ENCODE data around the gene CLRN1. TPM values are rescaled to one million over a fixed set of nuclear protein-coding genes. Genes with fewer than 3 reads are reported as not detected.
"Not testable (repeated sequence)": the region's sequence is repeated elsewhere in the genome, so short reads cannot be mapped to it uniquely, and the experiment has no call there.

CLRN1 gene, protein sequence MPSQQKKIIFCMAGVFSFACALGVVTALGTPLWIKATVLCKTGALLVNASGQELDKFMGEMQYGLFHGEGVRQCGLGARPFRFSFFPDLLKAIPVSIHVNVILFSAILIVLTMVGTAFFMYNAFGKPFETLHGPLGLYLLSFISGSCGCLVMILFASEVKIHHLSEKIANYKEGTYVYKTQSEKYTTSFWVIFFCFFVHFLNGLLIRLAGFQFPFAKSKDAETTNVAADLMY
- total RNA-seq, result not detected in 2 replicates

DNA sequence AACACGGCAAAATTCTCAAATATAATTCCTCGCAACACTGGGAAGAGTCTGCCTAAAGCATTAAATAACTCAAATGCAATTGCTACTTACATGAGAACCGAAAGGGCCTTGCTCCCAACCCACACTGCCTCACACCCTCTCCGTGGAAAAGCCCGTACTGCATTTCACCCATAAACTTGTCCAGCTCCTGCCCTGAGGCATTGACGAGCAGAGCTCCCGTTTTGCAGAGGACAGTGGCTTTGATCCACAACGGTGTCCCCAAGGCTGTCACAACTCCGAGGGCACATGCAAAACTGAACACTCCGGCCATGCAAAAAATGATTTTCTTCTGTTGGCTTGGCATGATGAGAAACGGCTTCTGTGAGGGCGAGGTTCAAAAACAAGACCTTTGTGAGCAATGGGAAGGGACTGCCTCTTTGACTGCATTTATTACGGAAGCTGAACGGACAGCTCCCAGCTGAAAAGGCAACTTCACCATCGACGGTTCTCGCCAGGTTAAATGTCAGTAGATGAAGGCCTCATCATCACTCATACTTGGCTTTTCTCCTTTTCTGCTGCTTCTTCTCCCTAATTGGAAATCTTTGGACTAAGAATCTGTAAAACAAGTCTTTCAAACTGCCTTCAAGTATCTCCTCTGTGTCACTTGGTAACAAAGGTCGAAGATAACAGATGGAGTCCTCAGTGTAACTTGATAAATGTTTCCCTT lies at the start of gene CLRN1:
Gene CLRN1, minus strand, starts transcription at position 362 of the 706 bp plus-strand sequence. Its CDS starts 19 bp downstream, at position 343.
- DNase-seq, result no peak

DNA sequence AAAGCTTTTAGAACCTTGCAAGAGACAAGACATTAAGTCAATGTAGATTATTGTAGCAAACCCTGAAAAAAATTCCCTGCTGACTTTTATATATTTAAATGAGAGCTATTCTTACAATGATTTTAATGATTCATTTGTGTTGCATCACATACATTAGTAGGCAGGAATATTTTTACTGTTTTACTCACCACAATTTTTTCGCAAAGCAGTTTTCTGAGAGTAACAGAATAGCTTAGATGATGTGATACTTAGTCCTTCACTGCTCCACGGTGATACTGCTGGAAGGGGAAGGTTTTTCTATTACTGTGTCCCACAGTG lies 43.9 kb upstream of the CLRN1 start:
- no peak for DNase-seq

DNA sequence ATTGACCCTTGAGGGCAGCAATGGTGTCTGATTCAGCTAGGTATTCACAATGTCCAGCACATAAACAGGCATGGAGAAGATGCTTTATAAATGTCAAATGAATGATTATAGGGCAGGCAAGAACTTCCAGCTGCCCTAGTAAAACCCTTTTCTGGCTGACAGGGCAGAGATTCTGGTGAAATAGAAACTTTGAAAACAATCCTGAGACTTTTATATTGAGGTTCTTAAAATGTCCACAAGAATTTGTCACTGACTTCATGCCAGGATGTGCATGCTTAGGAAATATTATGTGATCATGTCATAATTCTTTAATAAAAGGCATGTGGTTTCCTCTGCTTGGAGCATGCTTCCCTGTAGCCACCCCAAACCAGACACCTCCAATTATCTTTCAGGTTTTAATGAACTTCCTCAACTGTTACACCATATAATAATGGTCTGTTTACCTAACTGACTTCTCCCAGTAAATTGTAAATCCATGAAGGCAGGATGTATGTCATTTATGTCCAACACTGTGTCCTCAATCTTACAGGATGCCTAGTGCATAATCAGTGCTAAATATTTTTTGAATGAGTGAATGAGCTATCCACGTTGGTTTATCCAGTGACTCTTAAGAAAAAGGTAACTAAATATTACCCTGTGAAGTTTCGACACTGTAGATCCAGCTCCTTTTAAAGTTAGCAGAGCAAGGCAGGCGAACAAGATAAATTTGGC lies 43.4 kb upstream of the CLRN1 start:
- DNase-seq, result no peak

DNA sequence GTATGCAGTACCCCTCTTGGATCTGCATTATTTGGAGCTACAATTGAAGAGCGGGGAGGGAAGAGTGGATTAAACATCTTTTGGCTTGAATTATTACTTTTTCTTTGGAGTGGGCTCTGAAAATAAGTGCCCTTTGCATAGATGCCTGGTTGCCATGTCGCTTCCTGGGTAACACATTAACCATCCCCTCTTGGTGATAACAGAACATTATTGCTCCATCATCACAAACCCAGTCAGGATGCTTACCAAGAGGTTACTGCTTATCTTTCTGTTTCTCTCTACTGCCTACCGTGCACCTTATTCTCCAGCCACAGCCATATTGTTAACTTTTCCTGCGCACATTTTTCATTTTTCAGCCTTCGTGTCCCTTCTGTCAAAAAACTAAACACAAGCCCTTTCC lies 42.7 kb upstream of the CLRN1 start:
- DNase-seq, result no peak

DNA sequence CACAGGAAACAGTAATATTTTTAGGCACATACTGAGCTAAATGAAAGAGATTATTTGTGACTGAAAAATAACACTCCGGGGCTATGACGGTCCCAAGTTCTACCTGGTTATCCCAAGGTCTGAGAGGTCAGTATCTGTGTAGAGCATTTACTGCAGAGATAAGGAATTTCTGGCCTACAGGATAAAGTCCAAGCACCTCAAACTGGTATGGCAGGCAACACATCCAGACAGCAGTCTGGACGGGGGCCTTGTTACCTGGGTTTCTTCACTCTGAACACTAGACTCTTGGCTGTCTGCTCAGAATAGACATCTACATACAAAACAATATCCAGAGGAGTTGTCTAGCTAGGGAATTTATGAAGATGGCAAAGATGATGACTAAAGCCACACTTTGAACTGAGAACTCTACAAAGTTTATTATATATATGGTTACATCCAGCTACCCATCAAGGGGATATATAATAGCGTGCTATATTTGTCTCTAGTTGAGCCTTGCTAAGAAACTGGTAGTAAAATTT lies 42.0 kb upstream of the CLRN1 start:
- no peak for DNase-seq

DNA sequence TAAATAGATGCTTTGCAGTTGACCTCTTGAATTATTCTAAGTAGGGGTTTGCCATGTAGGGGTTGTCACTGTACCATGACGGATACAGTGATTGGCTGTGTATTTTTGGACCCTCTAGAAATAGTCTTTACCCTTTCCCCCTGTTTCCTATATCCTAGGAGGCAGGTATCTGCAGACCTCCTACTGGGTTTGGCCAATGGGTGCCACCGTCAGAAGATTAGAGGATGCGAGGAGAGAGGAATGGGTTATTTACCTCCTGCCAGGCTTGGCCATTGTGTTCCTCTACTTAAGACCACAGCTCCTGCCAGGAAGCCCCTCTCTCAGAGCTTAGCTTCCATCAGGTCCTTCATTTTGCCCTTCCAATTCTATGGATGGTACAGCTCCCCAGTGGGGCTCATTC lies 40.2 kb upstream of the CLRN1 start:
- DNase-seq, result no peak

DNA sequence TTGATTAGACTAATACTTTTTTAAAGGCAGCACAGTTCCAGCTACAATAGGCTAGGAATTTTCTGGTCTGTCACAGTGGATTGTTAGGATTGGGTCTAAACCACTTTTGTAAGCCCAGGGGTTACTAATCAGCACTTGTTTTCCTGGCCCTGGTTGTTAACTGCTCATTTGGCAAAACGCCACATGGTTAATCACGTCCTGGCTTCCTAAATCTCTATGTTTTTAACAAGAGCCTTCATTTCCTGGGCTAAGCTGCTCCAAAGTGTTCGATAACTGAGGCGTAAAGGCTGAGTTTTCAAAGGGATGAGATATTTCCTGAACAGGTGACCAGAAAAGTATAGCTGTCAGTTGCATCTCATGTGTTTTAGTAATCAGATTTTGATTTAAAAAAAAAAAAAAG lies 38.9 kb upstream of the CLRN1 start:
- DNase-seq, result peak; percentile 75

DNA sequence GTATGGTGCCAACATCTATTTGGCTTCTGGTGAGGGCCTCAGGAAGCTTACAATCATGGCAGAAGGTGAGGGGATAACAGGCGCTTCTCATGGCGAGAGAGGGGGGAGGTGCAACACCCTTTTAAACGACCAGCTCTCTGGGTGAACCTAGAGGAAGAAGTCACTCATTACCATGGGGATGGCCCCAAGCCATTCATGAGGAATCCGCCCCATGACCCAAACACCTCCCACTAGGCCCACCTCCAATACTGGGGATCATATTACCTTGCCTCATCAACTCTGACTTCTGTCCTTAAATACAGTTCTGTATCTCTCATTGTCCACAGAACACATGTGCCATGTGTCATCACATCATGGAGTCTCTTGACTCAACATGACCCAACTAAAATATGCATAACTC lies 37.5 kb upstream of the CLRN1 start:
- DNase-seq, result no peak

DNA sequence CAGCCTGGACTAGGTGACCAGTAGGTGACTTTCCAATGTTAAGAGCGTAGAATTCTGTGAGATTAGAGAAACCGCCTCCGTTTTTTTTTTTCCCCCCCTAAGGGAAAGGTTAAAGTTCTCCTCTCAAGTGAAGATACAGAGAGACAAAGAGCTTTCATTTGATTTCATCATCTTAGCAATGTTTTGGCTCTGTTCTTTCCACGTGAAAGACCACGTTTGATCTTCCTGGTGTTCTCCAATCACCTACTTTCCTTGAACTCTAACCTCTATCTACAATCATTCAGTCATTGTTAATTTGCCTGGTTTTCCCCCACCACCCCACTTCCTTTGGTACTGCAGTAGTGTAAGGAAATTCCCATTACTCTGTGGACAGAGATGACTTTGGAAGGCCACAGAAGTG lies 36.9 kb upstream of the CLRN1 start:
- DNase-seq, result no peak

DNA sequence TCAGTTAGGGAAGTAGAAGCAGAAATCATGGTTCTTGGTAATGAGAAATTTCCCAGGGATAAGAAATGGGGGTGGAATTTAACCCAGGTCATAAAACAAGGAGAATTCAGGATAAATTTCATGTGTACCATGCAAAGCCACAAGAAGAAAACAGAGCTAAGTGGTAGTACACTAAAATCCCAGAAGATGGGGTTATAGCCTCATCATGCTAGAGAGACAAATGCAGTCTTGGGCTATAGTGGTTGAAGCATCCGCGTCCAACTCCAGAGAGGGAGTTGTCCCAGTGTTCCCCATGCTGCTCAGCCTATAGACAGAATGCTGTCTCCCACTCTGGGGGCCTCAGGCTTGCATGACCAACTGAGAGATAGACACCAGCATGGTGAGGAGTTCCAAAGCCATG lies 36.2 kb upstream of the CLRN1 start:
- peak; percentile 45 for DNase-seq

DNA sequence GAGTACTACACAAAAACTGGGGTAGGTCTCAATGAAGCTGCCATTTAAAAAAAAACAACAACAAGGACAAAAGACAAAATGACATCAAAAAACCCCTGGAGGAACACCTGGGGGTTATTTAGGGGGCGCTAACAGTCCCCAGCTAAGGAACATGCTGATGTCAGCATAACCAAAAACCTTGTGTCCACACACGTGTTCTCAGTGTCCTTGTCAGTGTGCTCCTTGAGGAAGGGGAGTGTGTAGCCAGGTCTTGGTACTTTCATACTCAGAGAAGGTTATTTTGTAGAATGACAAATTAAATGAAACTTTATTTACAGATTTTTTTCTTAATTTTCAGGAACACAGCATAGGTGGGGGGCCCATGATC lies 31.2 kb upstream of the CLRN1 start:
- no peak for DNase-seq

DNA sequence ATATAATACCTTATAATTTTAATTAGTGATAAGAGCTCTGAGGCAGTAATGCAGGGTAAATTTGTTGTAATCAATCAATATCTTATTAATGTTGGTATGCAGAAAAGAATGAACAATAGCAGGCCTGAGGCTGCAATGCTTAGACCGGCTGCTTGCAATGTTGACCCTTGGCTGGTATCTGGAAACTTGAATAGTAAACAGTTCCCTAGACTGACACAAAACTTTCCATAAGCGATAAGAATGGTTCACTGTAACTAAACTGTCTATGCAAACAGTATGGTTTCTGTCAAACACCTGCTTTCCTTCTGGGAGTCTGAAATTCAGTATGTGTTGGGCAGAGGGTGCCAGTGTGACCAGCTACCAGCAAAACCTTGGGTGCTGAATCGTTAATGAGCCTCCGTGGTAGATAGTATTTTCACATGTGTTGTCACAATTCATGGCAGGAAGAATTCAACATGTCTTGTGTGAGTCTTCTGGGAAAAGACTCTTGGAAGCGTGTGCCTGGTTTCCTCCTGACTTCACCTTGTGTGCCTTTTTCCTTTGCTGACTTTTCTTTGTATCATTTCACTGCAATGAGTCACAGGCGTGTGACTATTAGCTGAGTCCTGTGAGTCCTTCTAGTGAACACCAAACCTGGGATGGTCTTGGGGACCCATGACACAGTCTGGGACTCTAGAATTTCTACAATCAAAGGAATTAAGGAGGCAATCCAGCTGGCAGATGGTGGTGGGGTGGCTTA lies 30.7 kb upstream of the CLRN1 start:
- DNase-seq, result peak; percentile 16

DNA sequence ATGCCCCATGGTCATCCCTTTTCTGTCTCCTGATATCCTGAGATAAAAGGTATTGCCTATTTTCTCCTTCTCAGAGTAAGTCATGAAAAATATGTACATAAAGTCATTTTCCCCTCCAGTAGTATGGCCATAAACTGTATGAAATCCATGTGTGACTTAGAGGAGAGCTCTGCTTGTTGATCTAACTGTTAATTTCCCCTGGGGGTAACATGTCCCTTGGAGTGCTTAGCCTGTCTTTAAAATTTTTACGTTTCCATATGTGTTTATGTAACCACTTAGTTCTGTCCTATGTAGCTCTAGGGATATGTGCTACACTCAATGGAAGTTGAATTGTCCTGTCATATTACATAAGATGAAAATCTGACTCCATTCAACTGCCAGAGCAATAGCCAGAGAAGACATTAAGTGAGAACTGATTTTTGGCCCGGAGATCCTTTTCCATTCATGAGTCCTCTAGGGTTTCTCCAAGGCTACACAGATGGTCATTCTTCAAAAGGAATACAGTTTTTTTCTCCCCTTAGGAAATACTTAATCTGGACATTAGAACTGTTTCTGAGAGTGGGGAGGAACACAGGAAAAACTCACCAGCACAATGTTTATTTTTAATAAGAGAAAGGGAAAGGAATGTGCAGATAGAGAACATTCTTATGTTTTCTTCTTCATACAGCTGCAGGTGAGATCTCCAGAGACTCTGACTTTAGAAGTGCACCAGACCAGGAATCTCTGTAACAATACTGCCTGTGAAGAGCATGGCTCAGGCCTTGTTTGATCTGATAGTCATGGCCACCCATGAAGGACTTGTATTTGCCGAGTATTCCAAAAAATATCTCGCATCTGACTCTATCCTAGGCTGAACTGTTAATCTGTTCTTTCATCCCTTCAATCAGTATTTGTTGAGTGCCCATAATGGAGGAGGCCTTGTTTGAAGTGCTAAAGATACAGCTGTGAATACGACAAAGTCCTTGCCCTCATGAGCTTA lies 29.8 kb upstream of the CLRN1 start:
- DNase-seq, result no peak

DNA sequence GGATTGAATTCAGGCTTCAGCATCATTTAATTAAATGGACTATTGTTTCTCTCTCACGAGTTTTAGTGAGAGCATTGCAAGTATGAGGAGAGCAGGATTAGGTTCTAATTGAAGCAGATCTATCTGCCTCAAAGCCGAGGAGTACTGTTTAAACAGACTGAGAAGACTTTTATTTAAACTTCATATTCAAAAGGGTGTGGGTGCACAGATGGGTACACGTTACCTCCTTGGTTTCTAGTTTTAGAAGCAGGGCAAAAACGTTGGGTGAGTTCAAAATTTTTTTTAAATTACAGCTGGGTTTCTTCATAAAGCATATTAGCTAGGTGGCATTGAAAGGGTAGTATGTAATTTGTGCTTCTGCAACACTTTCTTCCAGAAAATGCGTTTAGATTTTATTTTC lies 26.5 kb upstream of the CLRN1 start:
- no peak for DNase-seq

DNA sequence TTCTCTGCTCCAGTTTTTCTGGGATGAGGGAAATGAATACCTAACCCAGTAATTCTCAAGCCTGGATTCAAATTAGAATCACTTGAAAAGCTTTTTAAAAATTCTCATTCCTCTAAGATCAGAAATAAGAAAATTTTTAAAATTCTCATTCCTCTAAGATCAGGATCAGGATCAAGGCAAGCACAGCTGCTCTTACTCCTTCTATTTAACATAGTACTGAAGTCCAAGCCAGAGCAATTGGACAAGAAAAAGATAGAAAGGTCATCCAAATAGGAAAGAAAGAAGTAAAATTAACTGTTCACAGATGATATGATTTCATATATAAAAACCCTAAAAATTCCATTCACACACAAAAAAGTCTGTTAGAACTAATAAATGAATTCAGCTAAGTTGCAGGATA lies 24.2 kb upstream of the CLRN1 start:
- no peak for DNase-seq

DNA sequence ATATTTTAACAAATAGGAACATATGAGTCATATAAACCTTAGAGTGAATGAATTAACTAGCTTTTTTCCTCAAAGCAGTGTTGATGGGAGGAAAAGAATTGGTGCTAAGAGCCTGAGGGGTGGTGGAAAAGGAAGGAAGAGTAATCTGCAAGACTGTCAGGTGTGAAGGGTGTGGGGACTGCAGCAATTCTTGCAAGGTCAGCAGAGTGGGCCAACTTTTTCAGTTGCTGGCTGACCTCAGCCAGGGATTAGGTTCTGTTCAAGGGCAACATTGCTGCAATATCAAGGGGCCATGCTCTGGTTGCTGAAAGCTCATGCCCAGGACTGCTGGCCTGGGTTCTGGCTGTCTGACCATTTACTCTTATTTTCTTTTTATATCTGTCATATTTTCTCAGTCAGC lies 23.0 kb upstream of the CLRN1 start:
- no peak for DNase-seq

DNA sequence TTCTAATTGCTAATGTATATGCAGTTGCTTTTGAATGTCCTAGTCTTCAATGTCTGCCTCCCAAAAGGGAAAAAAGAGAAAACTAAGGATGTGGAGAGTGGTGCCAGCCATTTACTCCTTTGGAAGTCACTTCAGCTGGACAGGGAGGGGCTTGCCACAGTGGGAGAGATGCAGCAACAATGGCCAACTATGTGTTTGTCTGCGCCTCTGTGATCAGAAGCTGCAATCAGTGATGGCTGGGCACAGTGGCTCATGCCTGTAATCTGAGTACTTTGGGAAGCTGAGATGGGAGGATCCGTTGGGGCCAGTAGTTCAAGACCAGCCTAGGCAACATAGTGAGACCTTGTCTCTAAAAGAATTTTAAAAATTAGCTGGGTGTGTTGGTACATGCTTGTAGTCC lies 16.7 kb upstream of the CLRN1 start:
- no peak for DNase-seq

DNA sequence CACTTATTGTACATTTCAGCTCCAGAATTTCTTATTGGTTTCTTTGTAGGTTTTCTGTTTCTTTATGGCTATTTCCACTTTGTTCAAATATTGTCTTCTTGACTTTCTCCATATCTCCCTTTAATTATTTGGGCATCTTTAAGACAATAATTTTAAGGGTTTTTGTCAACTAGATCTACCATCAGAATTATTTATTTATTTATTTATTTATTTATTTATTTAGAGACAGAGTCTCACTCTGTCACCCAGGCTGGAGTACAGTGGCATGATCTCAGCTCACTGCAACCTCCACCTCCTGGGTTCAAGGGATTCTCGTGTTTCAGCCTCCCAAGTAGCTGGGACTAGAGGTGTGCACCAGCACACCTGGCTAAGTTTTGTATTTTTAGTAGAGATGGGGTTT lies 15.9 kb upstream of the CLRN1 start:
- not testable (repeated sequence) for DNase-seq

DNA sequence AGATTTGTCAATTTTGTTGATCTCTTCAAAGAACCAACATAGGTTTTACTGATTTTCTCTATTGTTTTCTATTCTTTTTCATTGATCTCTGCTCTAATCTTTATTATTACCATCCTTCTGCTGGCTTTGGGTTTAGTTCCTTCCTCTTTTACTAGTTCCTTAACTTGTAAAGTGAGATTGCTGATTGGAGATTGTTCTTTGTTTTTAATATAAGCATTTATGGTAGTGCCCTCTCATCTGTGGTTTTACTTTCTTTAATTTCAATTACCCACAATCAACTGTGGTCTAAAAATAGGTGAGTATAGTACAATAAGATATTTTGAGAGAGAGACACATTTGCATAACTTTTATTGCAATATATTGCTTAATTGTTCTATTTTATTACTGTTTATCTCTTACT lies 13.2 kb upstream of the CLRN1 start:
- no peak for DNase-seq

DNA sequence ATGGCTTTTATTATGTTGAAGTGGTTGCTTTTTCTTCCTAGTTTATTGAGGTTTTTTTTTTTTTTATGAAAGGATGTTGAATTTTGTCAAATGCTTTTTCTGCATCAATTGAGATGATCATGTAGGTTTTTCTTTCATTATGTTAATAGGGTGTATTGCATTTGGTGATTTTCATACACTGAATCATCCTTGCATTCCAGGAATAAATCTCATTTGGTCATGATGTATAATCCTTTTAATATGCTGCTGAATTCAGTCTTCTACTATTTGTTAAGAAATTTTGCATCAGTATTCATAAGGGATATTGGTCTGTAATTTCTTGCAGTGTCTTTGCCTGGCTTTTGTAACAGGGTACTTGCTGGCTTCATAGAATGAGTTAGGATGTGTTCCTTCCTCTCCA lies 11.5 kb upstream of the CLRN1 start:
- no peak for DNase-seq

DNA sequence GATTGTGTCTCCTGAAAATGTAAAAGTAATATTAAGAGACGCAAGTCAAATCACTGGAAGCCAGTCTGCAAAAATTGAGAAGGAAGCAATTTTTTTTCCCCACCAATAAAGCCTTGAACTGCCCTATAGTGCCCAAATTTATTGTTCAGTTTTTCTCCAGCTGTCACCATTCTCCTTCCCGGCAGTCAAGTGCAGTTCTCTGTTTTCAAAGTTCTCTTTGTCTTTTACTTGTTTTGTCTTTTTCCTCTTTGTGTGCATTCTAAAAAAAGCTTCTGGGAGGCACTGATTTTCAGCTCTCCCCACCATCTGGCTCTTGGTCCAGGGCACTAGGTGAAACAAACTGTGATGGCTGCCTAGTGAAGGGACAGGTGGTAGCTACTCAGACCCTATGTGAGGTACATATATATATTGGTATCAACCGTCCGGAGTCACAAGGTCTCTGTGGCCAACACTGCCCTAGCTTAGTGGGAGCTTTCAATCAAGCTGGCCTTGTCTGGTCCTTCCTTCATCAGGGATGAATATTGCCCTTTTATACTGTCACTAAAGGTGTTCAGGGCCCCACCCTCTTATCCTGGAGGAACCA lies 6.1 kb upstream of the CLRN1 start:
- DNase-seq, result no peak

DNA sequence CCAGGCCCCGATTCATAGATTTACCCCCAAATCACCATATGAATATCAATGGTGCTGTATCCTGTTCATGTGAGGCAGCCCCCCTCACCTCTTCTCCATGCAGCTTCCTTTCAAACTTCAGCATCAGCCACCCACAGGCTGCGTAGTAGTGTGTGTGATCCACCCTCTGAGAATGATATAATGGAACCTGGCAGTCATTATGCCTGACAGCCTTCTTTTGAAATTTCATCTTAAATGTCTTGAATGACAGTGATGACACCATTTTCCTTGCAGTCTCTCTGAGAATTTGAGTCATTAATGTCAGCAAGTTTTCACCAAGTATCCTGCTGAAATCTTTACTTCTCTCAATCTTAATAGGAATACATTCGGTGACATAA lies 3.5 kb upstream of the CLRN1 start:
- no peak for DNase-seq

Data from dermis blood vessel endothelial cell (primary cell).